Measurements from ENCODE around the gene DENND2D.

- TF ChIP-seq DPF2 (IDR thresholded peaks at IDR 0.05) (no peak), RAD21 (IDR thresholded peaks at IDR 0.05; ENCODE audit: insufficient read depth, low read depth, low read length) (no peak), NFYA (IDR thresholded peaks at IDR 0.05; ENCODE audit: borderline replicate concordance, low read depth, low read length) (no peak), TAF1 (IDR thresholded peaks at IDR 0.05; ENCODE audit: borderline replicate concordance, low read depth, low read length) (no peak), JUNB (IDR thresholded peaks at IDR 0.05) (no peak), RAD51 (IDR thresholded peaks at IDR 0.05) (no peak), POLR2AphosphoS5 (IDR thresholded peaks at IDR 0.05; ENCODE audit: low read length) (no peak), SMAD5 (IDR thresholded peaks at IDR 0.05; ENCODE audit: low read depth) (no peak), CHD4 (IDR thresholded peaks at IDR 0.05) (no peak), USF1 (IDR thresholded peaks at IDR 0.05; ENCODE audit: borderline replicate concordance, extremely low read length, insufficient read depth, low read depth, low read length) (no peak), CTCF (IDR thresholded peaks at IDR 0.05 in 2 of 3, conservative IDR thresholded peaks at IDR 0.05 in 1 of 3; ENCODE audit: control insufficient read depth in 2 of 3, extremely low read depth in 1 of 3, insufficient read depth in 1 of 3, low read depth in 3 of 3, low read length in 3 of 3) (no peak), RELA (IDR thresholded peaks at IDR 0.05; ENCODE audit: borderline replicate concordance, partially characterized antibody) (no peak), SP1 (IDR thresholded peaks at IDR 0.05; ENCODE audit: low read depth, low read length) (no peak)
These were observed 25.4 kb upstream of the DENND2D start for GRCh38 chr1:111225717-111226400.
